Dedifferentiated amniotic fluid mesenchymal stem cell (primary cell): ENCODE measurements around the gene AFF3.
"Not testable (repeated sequence)": the region's sequence is repeated elsewhere in the genome, so short reads cannot be mapped to it uniquely, and the experiment has no call there.

ENCODE experiments used
- DNase-seq: peaks from one replicate; pipeline ENCODE4 v3.0.0-alpha.2; 2016; ENCODE audit errors: extremely low spot score

AFF3 gene

GRCh38 chr2:100145893-100146656 lies 3.7 kb upstream of the AFF3 start:
- no peak for DNase-seq

- DNase-seq, result no peak
Observed at GRCh38 chr2:100143286-100143685, 896 bp upstream of the AFF3 start.

- no peak for DNase-seq
Observed at GRCh38 chr2:100141906-100142305, 484 bp downstream of the AFF3 start.

- no peak for DNase-seq
Observed at GRCh38 chr2:100140582-100140981, 1.8 kb downstream of the AFF3 start.

- no peak for DNase-seq
Observed at GRCh38 chr2:100137866-100138570, 4.4 kb downstream of the AFF3 start.

GRCh38 chr2:100137318-100137717 lies 5.1 kb downstream of the AFF3 start:
- DNase-seq, result no peak

- no peak for DNase-seq
Observed at GRCh38 chr2:100136310-100136709, 6.1 kb downstream of the AFF3 start.

GRCh38 chr2:100135415-100135814 lies 7.0 kb downstream of the AFF3 start:
- DNase-seq, result no peak

GRCh38 chr2:100130595-100131391 lies 11.6 kb downstream of the AFF3 start:
- DNase-seq, result no peak

- DNase-seq, result no peak
Observed at GRCh38 chr2:100126897-100127401, 15.4 kb downstream of the AFF3 start.

GRCh38 chr2:100126201-100126600 lies 16.2 kb downstream of the AFF3 start:
- DNase-seq, result no peak

- DNase-seq, result no peak
Observed at GRCh38 chr2:100125626-100126025, 16.8 kb downstream of the AFF3 start.

- DNase-seq, result no peak
Observed at GRCh38 chr2:100124761-100125160, 17.6 kb downstream of the AFF3 start.

GRCh38 chr2:100121124-100121718 lies 21.2 kb downstream of the AFF3 start:
- DNase-seq, result no peak

GRCh38 chr2:100119235-100119634 lies 23.2 kb downstream of the AFF3 start:
- no peak for DNase-seq

- DNase-seq, result no peak
Observed at GRCh38 chr2:100113990-100114433, 28.4 kb downstream of the AFF3 start.

GRCh38 chr2:100110614-100111000 lies 31.8 kb downstream of the AFF3 start:
- DNase-seq, result no peak

- DNase-seq, result no peak
Observed at GRCh38 chr2:100109986-100110613, 32.3 kb downstream of the AFF3 start.

GRCh38 chr2:100108648-100109020 lies 33.8 kb downstream of the AFF3 start:
- not testable (repeated sequence) for DNase-seq

GRCh38 chr2:100107906-100108647 lies 34.3 kb downstream of the AFF3 start:
- DNase-seq, result no peak

- DNase-seq, result no peak
Observed at GRCh38 chr2:100107440-100107839, 35.0 kb downstream of the AFF3 start.
